HEK293 (cell line): ENCODE results near the gene CHCHD6.
A peak's percentile ranks its signal among the peaks of the same experiment; 100 is the strongest.

ENCODE experiments used
- CTCF ChIA-PET: fragments of 350-600 bp; formaldehyde crosslinking; extraction: SDS; loops from one replicate; lab custom pipeline; 2021; ENCODE audit warnings: antibody characterized with exemption; lab: Yijun Ruan, JAX
- POLR2A ChIA-PET: fragments of 300-600 bp; formaldehyde crosslinking; extraction: SDS; loops from one replicate; lab custom pipeline; 2020; ENCODE audit warnings: antibody characterized with exemption, inconsistent platforms; lab: Yijun Ruan, JAX
- H3K27ac ChIP-seq: fragments of 200-500 bp; sonication (Bioruptor generic); 2 replicates; pipeline ENCODE4 v1.5.1; 2014; ENCODE audit warnings: low read depth, low read length, control low read depth, inconsistent platforms; ENCODE audit errors: extremely low read depth
- H3K36me3 ChIP-seq, 2 experiments: fragments of 200-500 bp in 1 of 2; sonication (Bioruptor generic) in 1 of 2; 1 replicate in 1 of 2; 2 replicates in 1 of 2; pipeline ENCODE4 v1.5.1; 2014 to 2017; ENCODE audit warnings: inconsistent platforms in 2 of 2, low read length in 2 of 2; ENCODE audit not compliant: control insufficient read depth in 2 of 2, insufficient read depth in 1 of 2
- H3K4me1 ChIP-seq: fragments of 200-500 bp; sonication (Bioruptor generic); 2 replicates; pipeline ENCODE4 v1.5.1; 2014; ENCODE audit warnings: mild to moderate bottlenecking, low read length, inconsistent platforms; ENCODE audit not compliant: control insufficient read depth, insufficient read depth
- H3K4me3 ChIP-seq: 2 replicates; pipeline ENCODE4 v1.5.1; 2011; ENCODE audit warnings: low read depth, mild to moderate bottlenecking, control low read depth, low read length, moderate library complexity
- H3K9me3 ChIP-seq: fragments of 200-500 bp; sonication (Bioruptor generic); 2 replicates; pipeline ENCODE4 v1.5.1; 2014; ENCODE audit warnings: low read depth, low read length, inconsistent platforms; ENCODE audit not compliant: control insufficient read depth, insufficient read depth
- EGR2 ChIP-seq: fragments of 450-650 bp; formaldehyde crosslinking; IDR thresholded peaks from 2 replicates; pipeline ENCODE4 v1.5.1; 2016; ENCODE audit warnings: low read depth, missing biosample characterization, missing genetic modification characterization
- GLIS1 ChIP-seq: fragments of 450-650 bp; formaldehyde crosslinking; IDR thresholded peaks from 2 replicates; pipeline ENCODE4 v1.5.1; 2016; ENCODE audit warnings: missing biosample characterization, missing genetic modification characterization
- PRDM10 ChIP-seq: fragments of 450-650 bp; formaldehyde crosslinking; IDR thresholded peaks from 2 replicates; pipeline ENCODE4 v1.5.1; 2016; ENCODE audit warnings: missing biosample characterization, missing genetic modification characterization
- ZBTB49 ChIP-seq: fragments of 450-650 bp; formaldehyde crosslinking; IDR thresholded peaks from 2 replicates; pipeline ENCODE4 v1.5.1; 2016; ENCODE audit warnings: missing biosample characterization, missing genetic modification characterization, low read depth
- ZFHX2 ChIP-seq: fragments of 450-650 bp; formaldehyde crosslinking; conservative IDR thresholded peaks from 2 replicates; pipeline ENCODE4 v1.5.1; 2016; ENCODE audit warnings: missing biosample characterization, missing genetic modification characterization
- ZFP3 ChIP-seq: fragments of 450-650 bp; formaldehyde crosslinking; IDR thresholded peaks from 2 replicates; pipeline ENCODE4 v1.5.1; 2016; ENCODE audit warnings: low read depth, missing biosample characterization, missing genetic modification characterization
- ZIC2 ChIP-seq: fragments of 450-650 bp; formaldehyde crosslinking; IDR thresholded peaks from 2 replicates; pipeline ENCODE4 v1.5.1; 2016; ENCODE audit warnings: missing biosample characterization, missing genetic modification characterization
- ZNF132 ChIP-seq: fragments of 450-650 bp; formaldehyde crosslinking; IDR thresholded peaks from 2 replicates; pipeline ENCODE4 v1.5.1; 2017; ENCODE audit warnings: missing biosample characterization, missing genetic modification characterization, borderline replicate concordance
- ZNF19 ChIP-seq: fragments of 450-650 bp; formaldehyde crosslinking; IDR thresholded peaks from 2 replicates; pipeline ENCODE4; 2016; ENCODE audit warnings: missing biosample characterization, missing genetic modification characterization, low read depth
- ZNF24 ChIP-seq: fragments of 450-650 bp; formaldehyde crosslinking; IDR thresholded peaks from 2 replicates; pipeline ENCODE4 v1.5.1; 2016; ENCODE audit warnings: missing biosample characterization, missing genetic modification characterization
- ZNF292 ChIP-seq: fragments of 450-650 bp; formaldehyde crosslinking; IDR thresholded peaks from 2 replicates; pipeline ENCODE4 v1.5.1; 2016; ENCODE audit warnings: low read depth, missing biosample characterization, missing genetic modification characterization, borderline replicate concordance
- ZNF366 ChIP-seq: fragments of 450-650 bp; formaldehyde crosslinking; conservative IDR thresholded peaks from 2 replicates; pipeline ENCODE4 v1.5.1; 2016; ENCODE audit warnings: missing biosample characterization, missing genetic modification characterization
- ZNF449 ChIP-seq: fragments of 450-650 bp; formaldehyde crosslinking; IDR thresholded peaks from 2 replicates; pipeline ENCODE4 v1.5.1; 2017; ENCODE audit warnings: missing biosample characterization, mild to moderate bottlenecking, missing genetic modification characterization, moderate library complexity
- ZNF549 ChIP-seq: fragments of 450-650 bp; IDR thresholded peaks from 2 replicates; pipeline ENCODE4 v1.5.1; 2018; ENCODE audit warnings: missing biosample characterization, missing genetic modification characterization, mild to moderate bottlenecking, inconsistent platforms, moderate library complexity
- ZNF629 ChIP-seq: fragments of 450-650 bp; formaldehyde crosslinking; IDR thresholded peaks from 2 replicates; pipeline ENCODE4 v1.5.1; 2017; ENCODE audit warnings: missing biosample characterization, missing genetic modification characterization
- ZNF677 ChIP-seq: fragments of 450-650 bp; IDR thresholded peaks from 2 replicates; pipeline ENCODE4 v1.5.0; 2018; ENCODE audit warnings: missing biosample characterization, mild to moderate bottlenecking, missing genetic modification characterization, moderate library complexity

CHCHD6 gene

GRCh38 chr3:126777366-126777765 is 73.3 kb downstream of the CHCHD6 start (continued):
- TF ChIP-seq PRDM10 (tag by site-specific recombination) (peak; percentile 25; the same call in 1 of the 2 replicates), ZFP3 (tag by site-specific recombination) (no peak), EGR2 (tag by site-specific recombination) (peak; percentile 43; the same call in 1 of the 2 replicates), GLIS1 (tag by site-specific recombination) (peak; percentile 96), ZIC2 (tag by site-specific recombination) (0 out of 2 replicates have a peak, but pooled peaks have one; percentile 14), ZFHX2 (peak; percentile 36; the same call in 1 of the 2 replicates), ZNF132 (tag by site-specific recombination) (no peak), ZNF24 (tag by site-specific recombination) (no peak)

- Histone ChIP-seq H3K4me1 (no peaks in the 10 kb centered on the region), H3K36me3 (peaks cover 0 to 6% of the 10 kb centered on the region in 2 experiments; a peak in 1 of 3 replicates), H3K27ac (no peak overlapping the region), H3K9me3 (no peaks in the 10 kb centered on the region), H3K4me3 (no peak overlapping the region)
- CTCF ChIA-PET: interaction anchor here (0.5 kb wide), 1 partner anchor 643 kb away, joined by 5 read pairs; no protein-coding TSS in a partner anchor
- POLR2A ChIA-PET: no interaction called here
- peak; percentile 55; the same call in 1 of the 2 replicates for TF ChIP-seq ZNF449 (tag by site-specific recombination)
- no peak for TF ChIP-seq ZNF366 (tag by site-specific recombination)
- no peak for TF ChIP-seq ZBTB49 (tag by site-specific recombination)
- no peak for TF ChIP-seq ZNF677 (tag by site-specific recombination)
- TF ChIP-seq ZNF629 (tag by site-specific recombination): no peak
- no peak for TF ChIP-seq ZNF549 (tag by site-specific recombination)
Observed at GRCh38 chr3:126780666-126781065, 76.6 kb downstream of the CHCHD6 start.

GRCh38 chr3:126781406-126781805 is 77.4 kb downstream of the CHCHD6 start:
- Histone ChIP-seq H3K27ac (no peak overlapping the region), H3K36me3 (peaks cover 0 to 6% of the 10 kb centered on the region in 2 experiments; a peak in 1 of 3 replicates), H3K4me1 (no peaks in the 10 kb centered on the region), H3K9me3 (no peaks in the 10 kb centered on the region), H3K4me3 (no peak overlapping the region)
- TF ChIP-seq ZNF19: no peak
- TF ChIP-seq ZNF292: no peak
- CTCF ChIA-PET: no interaction called here
- POLR2A ChIA-PET: no interaction called here
